ENCODE measurements around the gene YAF2. TPM values are rescaled to one million over a fixed set of nuclear protein-coding genes. Genes with fewer than 3 reads are reported as not detected.

YAF2 gene
- total and polyA plus RNA-seq, 2 experiments from 2014 or later, result 1.0 TPM

- no peak overlapping the region for H3K27ac Mint-ChIP-seq
- no peaks in the 10 kb centered on the region for H3K36me3 Mint-ChIP-seq (ENCODE audit: low read depth)
- H3K4me3 Mint-ChIP-seq, result no peak overlapping the region
- H3K4me3 ChIP-seq, result no peak overlapping the region
- no peaks in the 10 kb centered on the region for H3K9me3 Mint-ChIP-seq
- no peaks in the 10 kb centered on the region for H3F3A ChIP-seq (replicated peaks; ENCODE audit: low read depth)
- no peaks in the 10 kb centered on the region for H3K4me1 ChIP-seq (ENCODE audit: insufficient read depth)
- no peaks in the 10 kb centered on the region for H3K9me2 ChIP-seq (ENCODE audit: insufficient read depth)
- no peak for TF ChIP-seq ETS1 (IDR thresholded peaks at IDR 0.05)
- H3K27me3 Mint-ChIP-seq (ENCODE audit: insufficient read depth, low read depth, poor library complexity), result peaks cover 1% of the 10 kb centered on the region
- no peak overlapping the region for H3K4me2 ChIP-seq
- no peaks in the 10 kb centered on the region; the same call in 2 of the 3 replicates for H3K4me1 Mint-ChIP-seq
- H3K36me3 ChIP-seq (ENCODE audit: insufficient read depth), result no peaks in the 10 kb centered on the region
- H2AFZ ChIP-seq, result no peak overlapping the region
- DNase-seq (ENCODE audit: low spot score), result no peak
- no peaks in the 10 kb centered on the region for H4K20me1 ChIP-seq (replicated peaks; ENCODE audit: insufficient read depth)
- ATAC-seq, result no peak
- H3K79me2 ChIP-seq (replicated peaks; ENCODE audit: insufficient read depth), result no peaks in the 10 kb centered on the region
- no peaks in the 10 kb centered on the region for H3K27me3 ChIP-seq (ENCODE audit: insufficient read depth)
- H3K27ac ChIP-seq (ENCODE audit: low read depth), result no peak overlapping the region
Observed at GRCh38 chr12:42208574-42208973, 29.5 kb downstream of the YAF2 start.

DNA sequence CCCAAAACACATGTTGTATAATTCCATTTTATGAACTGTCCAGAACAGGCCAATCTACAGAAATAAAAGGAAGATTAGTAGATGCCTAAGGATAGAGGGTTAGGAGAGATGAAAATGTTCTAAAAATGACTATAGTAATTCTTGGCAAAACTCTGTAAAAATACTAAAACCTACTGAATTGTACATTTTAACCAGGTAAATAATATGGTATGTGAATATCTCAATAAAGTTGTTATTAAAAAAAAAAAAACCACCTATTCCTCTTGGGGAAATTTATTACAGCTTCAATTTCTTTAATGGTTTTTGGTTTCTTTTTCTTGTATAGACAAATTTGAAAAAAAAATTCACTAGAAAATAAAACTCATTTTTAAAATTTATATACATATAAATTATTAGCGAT, 33.2 kb downstream of the YAF2 start:
- no peaks in the 10 kb centered on the region for H3K9me3 Mint-ChIP-seq
- no peak for ATAC-seq

More for the DNA sequence above, 33.2 kb downstream of the YAF2 start:
- H3K36me3 ChIP-seq (ENCODE audit: insufficient read depth), result no peaks in the 10 kb centered on the region
- no peak for DNase-seq (ENCODE audit: low spot score)
- H3K36me3 Mint-ChIP-seq (ENCODE audit: low read depth), result no peaks in the 10 kb centered on the region
- H3K4me1 Mint-ChIP-seq, result no peaks in the 10 kb centered on the region; the same call in 2 of the 3 replicates
- no peak overlapping the region for H3K4me3 Mint-ChIP-seq
- no peak overlapping the region for H3K4me2 ChIP-seq
- no peak overlapping the region for H3K27ac Mint-ChIP-seq
- H3K4me1 ChIP-seq (ENCODE audit: insufficient read depth), result no peaks in the 10 kb centered on the region
- no peaks in the 10 kb centered on the region for H3K79me2 ChIP-seq (replicated peaks; ENCODE audit: insufficient read depth)
- no peaks in the 10 kb centered on the region for H4K20me1 ChIP-seq (replicated peaks; ENCODE audit: insufficient read depth)
- H2AFZ ChIP-seq, result no peak overlapping the region
- no peaks in the 10 kb centered on the region for H3K9me2 ChIP-seq (ENCODE audit: insufficient read depth)
- no peak for TF ChIP-seq CREB1 (CRISPR knock-in tag; IDR thresholded peaks at IDR 0.05; ENCODE audit: low read depth)
- TF ChIP-seq, protein P1, sequence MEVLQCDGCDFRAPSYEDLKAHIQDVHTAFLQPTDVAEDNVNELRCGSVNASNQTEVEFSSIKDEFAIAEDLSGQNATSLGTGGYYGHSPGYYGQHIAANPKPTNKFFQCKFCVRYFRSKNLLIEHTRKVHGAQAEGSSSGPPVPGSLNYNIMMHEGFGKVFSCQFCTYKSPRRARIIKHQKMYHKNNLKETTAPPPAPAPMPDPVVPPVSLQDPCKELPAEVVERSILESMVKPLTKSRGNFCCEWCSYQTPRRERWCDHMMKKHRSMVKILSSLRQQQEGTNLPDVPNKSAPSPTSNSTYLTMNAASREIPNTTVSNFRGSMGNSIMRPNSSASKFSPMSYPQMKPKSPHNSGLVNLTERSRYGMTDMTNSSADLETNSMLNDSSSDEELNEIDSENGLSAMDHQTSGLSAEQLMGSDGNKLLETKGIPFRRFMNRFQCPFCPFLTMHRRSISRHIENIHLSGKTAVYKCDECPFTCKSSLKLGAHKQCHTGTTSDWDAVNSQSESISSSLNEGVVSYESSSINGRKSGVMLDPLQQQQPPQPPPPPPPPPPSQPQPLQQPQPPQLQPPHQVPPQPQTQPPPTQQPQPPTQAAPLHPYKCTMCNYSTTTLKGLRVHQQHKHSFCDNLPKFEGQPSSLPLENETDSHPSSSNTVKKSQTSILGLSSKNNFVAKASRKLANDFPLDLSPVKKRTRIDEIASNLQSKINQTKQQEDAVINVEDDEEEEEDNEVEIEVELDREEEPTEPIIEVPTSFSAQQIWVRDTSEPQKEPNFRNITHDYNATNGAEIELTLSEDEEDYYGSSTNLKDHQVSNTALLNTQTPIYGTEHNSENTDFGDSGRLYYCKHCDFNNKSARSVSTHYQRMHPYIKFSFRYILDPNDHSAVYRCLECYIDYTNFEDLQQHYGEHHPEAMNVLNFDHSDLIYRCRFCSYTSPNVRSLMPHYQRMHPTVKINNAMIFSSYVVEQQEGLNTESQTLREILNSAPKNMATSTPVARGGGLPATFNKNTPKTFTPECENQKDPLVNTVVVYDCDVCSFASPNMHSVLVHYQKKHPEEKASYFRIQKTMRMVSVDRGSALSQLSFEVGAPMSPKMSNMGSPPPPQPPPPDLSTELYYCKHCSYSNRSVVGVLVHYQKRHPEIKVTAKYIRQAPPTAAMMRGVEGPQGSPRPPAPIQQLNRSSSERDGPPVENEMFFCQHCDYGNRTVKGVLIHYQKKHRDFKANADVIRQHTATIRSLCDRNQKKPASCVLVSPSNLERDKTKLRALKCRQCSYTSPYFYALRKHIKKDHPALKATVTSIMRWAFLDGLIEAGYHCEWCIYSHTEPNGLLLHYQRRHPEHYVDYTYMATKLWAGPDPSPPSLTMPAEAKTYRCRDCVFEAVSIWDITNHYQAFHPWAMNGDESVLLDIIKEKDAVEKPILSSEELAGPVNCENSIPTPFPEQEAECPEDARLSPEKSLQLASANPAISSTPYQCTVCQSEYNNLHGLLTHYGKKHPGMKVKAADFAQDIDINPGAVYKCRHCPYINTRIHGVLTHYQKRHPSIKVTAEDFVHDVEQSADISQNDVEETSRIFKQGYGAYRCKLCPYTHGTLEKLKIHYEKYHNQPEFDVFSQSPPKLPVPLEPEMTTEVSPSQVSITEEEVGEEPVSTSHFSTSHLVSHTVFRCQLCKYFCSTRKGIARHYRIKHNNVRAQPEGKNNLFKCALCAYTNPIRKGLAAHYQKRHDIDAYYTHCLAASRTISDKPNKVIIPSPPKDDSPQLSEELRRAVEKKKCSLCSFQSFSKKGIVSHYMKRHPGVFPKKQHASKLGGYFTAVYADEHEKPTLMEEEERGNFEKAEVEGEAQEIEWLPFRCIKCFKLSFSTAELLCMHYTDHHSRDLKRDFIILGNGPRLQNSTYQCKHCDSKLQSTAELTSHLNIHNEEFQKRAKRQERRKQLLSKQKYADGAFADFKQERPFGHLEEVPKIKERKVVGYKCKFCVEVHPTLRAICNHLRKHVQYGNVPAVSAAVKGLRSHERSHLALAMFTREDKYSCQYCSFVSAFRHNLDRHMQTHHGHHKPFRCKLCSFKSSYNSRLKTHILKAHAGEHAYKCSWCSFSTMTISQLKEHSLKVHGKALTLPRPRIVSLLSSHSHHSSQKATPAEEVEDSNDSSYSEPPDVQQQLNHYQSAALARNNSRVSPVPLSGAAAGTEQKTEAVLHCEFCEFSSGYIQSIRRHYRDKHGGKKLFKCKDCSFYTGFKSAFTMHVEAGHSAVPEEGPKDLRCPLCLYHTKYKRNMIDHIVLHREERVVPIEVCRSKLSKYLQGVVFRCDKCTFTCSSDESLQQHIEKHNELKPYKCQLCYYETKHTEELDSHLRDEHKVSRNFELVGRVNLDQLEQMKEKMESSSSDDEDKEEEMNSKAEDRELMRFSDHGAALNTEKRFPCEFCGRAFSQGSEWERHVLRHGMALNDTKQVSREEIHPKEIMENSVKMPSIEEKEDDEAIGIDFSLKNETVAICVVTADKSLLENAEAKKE (CRISPR knock-in tag; IDR thresholded peaks at IDR 0.05), result no peak
- no peak for TF ChIP-seq JUNB (IDR thresholded peaks at IDR 0.05; ENCODE audit: unreplicated experiment)
- no peak for TF ChIP-seq EZH2phosphoT487 (IDR thresholded peaks at IDR 0.05; ENCODE audit: unreplicated experiment)
- TF ChIP-seq STAT1 (IDR thresholded peaks at IDR 0.05; ENCODE audit: unreplicated experiment), result no peak
- no peaks in the 10 kb centered on the region for H3K27me3 ChIP-seq (ENCODE audit: insufficient read depth)
- no peak overlapping the region for H3K4me3 ChIP-seq
- no peak overlapping the region for H3K27ac ChIP-seq (ENCODE audit: low read depth)
- H3K27me3 Mint-ChIP-seq (ENCODE audit: insufficient read depth, low read depth, poor library complexity), result peaks cover 1% of the 10 kb centered on the region
- no peaks in the 10 kb centered on the region for H3F3A ChIP-seq (replicated peaks; ENCODE audit: low read depth)
